RCC 7860 (cell line): ENCODE results near the gene ZNF182.
"Not testable (repeated sequence)": the region's sequence is repeated elsewhere in the genome, so short reads cannot be mapped to it uniquely, and the experiment has no call there.

ENCODE experiments used
- DNase-seq: peaks from one replicate; pipeline ENCODE4 v3.0.0-alpha.2; 2015; ENCODE audit warnings: low spot score
- FAIRE-seq: peaks from 2 replicates; lab custom pipeline; 2012; peaks lifted over from hg19 to GRCh38; lab: Jason Lieb, UNC

Gene ZNF182

GRCh38 chrX:48003758-48004457 lies at the start of gene ZNF182:
ZNF182 (minus strand) TSS chrX:48003989; CDS start chrX:48002609, 1,380 bp downstream.
- FAIRE-seq, result peak; percentile 63
- peak; percentile 79 for DNase-seq

- DNase-seq, result no peak
- no peak for FAIRE-seq
These were observed 43.1 kb upstream of the ZNF182 start for GRCh38 chrX:48046846-48047245.

GRCh38 chrX:48045410-48046311 lies 41.9 kb upstream of the ZNF182 start:
- FAIRE-seq (peak; percentile 83), DNase-seq (peak; percentile 55)

GRCh38 chrX:48043056-48043455 lies 39.3 kb upstream of the ZNF182 start:
- FAIRE-seq (no peak), DNase-seq (no peak)

- no peak for DNase-seq
- FAIRE-seq, result no peak
These were observed 32.1 kb upstream of the ZNF182 start for GRCh38 chrX:48035891-48036290.

- FAIRE-seq, DNase-seq: not testable (repeated sequence)
These were observed 26.9 kb upstream of the ZNF182 start for GRCh38 chrX:48030641-48031173.

- DNase-seq, result no peak
- FAIRE-seq, result no peak
These were observed 26.4 kb upstream of the ZNF182 start for GRCh38 chrX:48030237-48030636.

GRCh38 chrX:48028091-48028490 lies 24.3 kb upstream of the ZNF182 start:
- DNase-seq, result no peak
- no peak for FAIRE-seq

GRCh38 chrX:48027545-48027944 lies 23.8 kb upstream of the ZNF182 start:
- DNase-seq, FAIRE-seq: not testable (repeated sequence)

- peak; percentile 52 for FAIRE-seq
- peak; percentile 31 for DNase-seq
These were observed 21.8 kb upstream of the ZNF182 start for GRCh38 chrX:48025561-48025960.

GRCh38 chrX:48022738-48023137 lies 18.9 kb upstream of the ZNF182 start:
- no peak for DNase-seq
- no peak for FAIRE-seq

- FAIRE-seq (no peak), DNase-seq (no peak)
These were observed 18.3 kb upstream of the ZNF182 start for GRCh38 chrX:48022100-48022499.

GRCh38 chrX:48021026-48021900 lies 17.5 kb upstream of the ZNF182 start:
- DNase-seq (peak; percentile 4), FAIRE-seq (no peak)

GRCh38 chrX:48020472-48020871 lies 16.7 kb upstream of the ZNF182 start:
- FAIRE-seq, DNase-seq: not testable (repeated sequence)

- FAIRE-seq, DNase-seq: not testable (repeated sequence)
These were observed 16.1 kb upstream of the ZNF182 start for GRCh38 chrX:48019892-48020291.

GRCh38 chrX:48016583-48017310 lies 13.0 kb upstream of the ZNF182 start:
- DNase-seq, FAIRE-seq: not testable (repeated sequence)

- not testable (repeated sequence) for FAIRE-seq, DNase-seq
These were observed 5.7 kb upstream of the ZNF182 start for GRCh38 chrX:48009445-48009960.

GRCh38 chrX:48006688-48007087 lies 2.9 kb upstream of the ZNF182 start, which contains the start of gene SPACA5:
SPACA5 (plus strand) TSS chrX:48006988; CDS start chrX:48007803, 815 bp downstream.
- not testable (repeated sequence) for DNase-seq, FAIRE-seq

- DNase-seq (no peak), FAIRE-seq (no peak)
These were observed 427 bp downstream of the ZNF182 start for GRCh38 chrX:48003367-48003757.
